ENCODE data around the gene GABBR2.
A peak's percentile ranks its signal among the peaks of the same experiment; 100 is the strongest.

Gene GABBR2

GRCh38 chr9:98333703-98334582 is 374.8 kb downstream of the GABBR2 start:
- no peak for DNase-seq

GRCh38 chr9:98332405-98332831 is 376.3 kb downstream of the GABBR2 start:
- no peak for DNase-seq

- DNase-seq = no peak
Measured at GRCh38 chr9:98331536-98332259, 377.0 kb downstream of the GABBR2 start.

GRCh38 chr9:98330831-98331230 is 377.9 kb downstream of the GABBR2 start:
- DNase-seq = no peak

GRCh38 chr9:98329904-98330303 is 378.8 kb downstream of the GABBR2 start:
- DNase-seq = no peak

GRCh38 chr9:98329281-98329680 is 379.5 kb downstream of the GABBR2 start:
- no peak for DNase-seq

- DNase-seq = no peak
Measured at GRCh38 chr9:98328770-98329169, 380.0 kb downstream of the GABBR2 start.

GRCh38 chr9:98328141-98328540 is 380.6 kb downstream of the GABBR2 start:
- DNase-seq = no peak

- DNase-seq = no peak
Measured at GRCh38 chr9:98327249-98327561, 381.5 kb downstream of the GABBR2 start.

- DNase-seq = no peak
Measured at GRCh38 chr9:98326459-98327248, 382.1 kb downstream of the GABBR2 start.

GRCh38 chr9:98324801-98325200 is 383.9 kb downstream of the GABBR2 start:
- no peak for DNase-seq

GRCh38 chr9:98323831-98324135 is 385.0 kb downstream of the GABBR2 start:
- DNase-seq = no peak

- no peak for DNase-seq
Measured at GRCh38 chr9:98323051-98323830, 385.5 kb downstream of the GABBR2 start.

- DNase-seq = no peak
Measured at GRCh38 chr9:98321269-98321668, 387.5 kb downstream of the GABBR2 start.

GRCh38 chr9:98318834-98319478 is 389.8 kb downstream of the GABBR2 start:
- DNase-seq = no peak

- no peak for DNase-seq
Measured at GRCh38 chr9:98318041-98318790, 390.5 kb downstream of the GABBR2 start.

- DNase-seq = no peak
Measured at GRCh38 chr9:98317134-98317857, 391.4 kb downstream of the GABBR2 start.

GRCh38 chr9:98316445-98317133 is 392.1 kb downstream of the GABBR2 start:
- DNase-seq = no peak

GRCh38 chr9:98315551-98316060 is 393.1 kb downstream of the GABBR2 start:
- DNase-seq = peak; percentile 84

- DNase-seq = no peak
Measured at GRCh38 chr9:98315067-98315453, 393.7 kb downstream of the GABBR2 start.
